AG04449 (cell line): ENCODE data around the gene PROKR1.
"Not testable (repeated sequence)": the region's sequence is repeated elsewhere in the genome, so short reads cannot be mapped to it uniquely, and the experiment has no call there.

ENCODE experiments used
- CTCF ChIA-PET: fragments of 350-600 bp; formaldehyde crosslinking; extraction: SDS; loops from one replicate; lab custom pipeline; 2021; ENCODE audit warnings: antibody characterized with exemption; lab: Yijun Ruan, JAX
- POLR2A ChIA-PET: fragments of 400-600, 350-600 bp; formaldehyde crosslinking; extraction: SDS; loops from one replicate; lab custom pipeline; 2020; ENCODE audit warnings: antibody characterized with exemption, inconsistent platforms; lab: Yijun Ruan, JAX
- DNase-seq: peaks from one replicate; pipeline ENCODE4 v3.0.0-alpha.2; 2010; ENCODE audit warnings: low read depth, low spot score
- H3K4me3 ChIP-seq: 2 replicates; pipeline ENCODE4 v1.5.1; 2011; ENCODE audit warnings: low read depth, mild to moderate bottlenecking, control low read depth, low read length
- CTCF ChIP-seq: IDR thresholded peaks from one replicate; pipeline ENCODE4 v1.5.1; 2011; ENCODE audit warnings: mild to moderate bottlenecking, moderate library complexity, low read length, control low read depth, inconsistent platforms; ENCODE audit not compliant: insufficient read depth; ENCODE audit errors: missing control alignments

The PROKR1 gene

GRCh38 chr2:68643011-68643873 is at the start of gene PROKR1:
Gene PROKR1, plus strand, starts transcription at chr2:68643579. Its CDS starts 2,243 bp downstream, at chr2:68645822.
- ChIA-PET CTCF (no interaction called here), POLR2A (no interaction called here)
- H3K4me3 ChIP-seq = peak within 1 kb of the TSS; percentile 38
- no peak for DNase-seq
- no peak for TF ChIP-seq CTCF

- H3K4me3 ChIP-seq = no peak overlapping the region
- CTCF ChIA-PET = interaction anchor here (0.6 to 8.2 kb wide), 10 partner anchors 8 to 1248 kb away, joined by 3 to 116 read pairs (median 10); partner anchors contain the start of genes APLF and FBXO48
- DNase-seq = no peak
- POLR2A ChIA-PET = no interaction called here
- no peak for TF ChIP-seq CTCF
Measured at GRCh38 chr2:68594041-68594440, 49.3 kb upstream of the PROKR1 start.

- ChIA-PET POLR2A (no interaction called here), CTCF (interaction anchor here (0.6 to 8.2 kb wide), 39 partner anchors 9 to 222 kb away, joined by 3 to 116 read pairs (median 5); partner anchors contain the start of genes APLF and FBXO48)
- TF ChIP-seq CTCF = peak; percentile 61
- DNase-seq = no peak
- H3K4me3 ChIP-seq = no peak overlapping the region
Measured at GRCh38 chr2:68594674-68595492, 48.5 kb upstream of the PROKR1 start.

GRCh38 chr2:68595493-68595785 is 47.9 kb upstream of the PROKR1 start:
- DNase-seq, H3K4me3 ChIP-seq, POLR2A ChIA-PET: not testable (repeated sequence)
- CTCF ChIA-PET = interaction anchor here (0.6 to 8.2 kb wide), 38 partner anchors 8 to 221 kb away, joined by 3 to 116 read pairs (median 5); partner anchors contain the start of genes APLF and FBXO48

- POLR2A ChIA-PET, DNase-seq, H3K4me3 ChIP-seq: not testable (repeated sequence)
- CTCF ChIA-PET = interaction anchor here (1.8 kb wide), 1 partner anchor 134 kb away, joined by 4 read pairs; the partner anchor contains the start of gene FBXO48
Measured at GRCh38 chr2:68600495-68600894, 42.9 kb upstream of the PROKR1 start.

- DNase-seq = no peak
- POLR2A ChIA-PET = no interaction called here
- CTCF ChIA-PET = interaction anchor here (2.4 kb wide), 1 partner anchor 8 kb away, joined by 7 read pairs; no protein-coding TSS in a partner anchor
- no peak for TF ChIP-seq CTCF
- no peak overlapping the region for H3K4me3 ChIP-seq
Measured at GRCh38 chr2:68603059-68603458, 40.3 kb upstream of the PROKR1 start.

- H3K4me3 ChIP-seq = no peak overlapping the region
- no peak for TF ChIP-seq CTCF
- ChIA-PET POLR2A (no interaction called here), CTCF (interaction anchor here (2.4 kb wide), 1 partner anchor 9 kb away, joined by 7 read pairs; no protein-coding TSS in a partner anchor)
- DNase-seq = no peak
Measured at GRCh38 chr2:68604077-68604476, 39.3 kb upstream of the PROKR1 start.
